Measurements from ENCODE around the gene PDE6A. TPM values are rescaled to one million over a fixed set of nuclear protein-coding genes. Genes with fewer than 3 reads are reported as not detected.

PDE6A gene
- total and polyA plus RNA-seq, 2 experiments from 2014 or later = 3.6 to 3.9 TPM

GRCh38 chr5:149870697-149871096 is 73.9 kb downstream of the PDE6A start:
- Histone ChIP-seq H3K36me3 (replicated peaks; ENCODE audit: insufficient read depth, low read depth) (no peaks in the 10 kb centered on the region), H3K4me2 (no peak overlapping the region), H4K20me1 (ENCODE audit: insufficient read depth, poor library complexity, severe bottlenecking) (no peaks in the 10 kb centered on the region), H3K79me2 (no peaks in the 10 kb centered on the region), H2AFZ (no peak overlapping the region), H3K4me3 (no peak overlapping the region), H3K9me2 (replicated peaks; ENCODE audit: insufficient read depth) (no peaks in the 10 kb centered on the region), H3K9me3 (ENCODE audit: low read depth) (no peaks in the 10 kb centered on the region), H3K4me1 (ENCODE audit: insufficient read depth) (peaks cover 23% of the 10 kb centered on the region), H3K27me3 (no peaks in the 10 kb centered on the region), H3K27ac (peak overlapping the region; percentile 8)
- TF ChIP-seq EZH2phosphoT487 (IDR thresholded peaks at IDR 0.05; ENCODE audit: low read depth, severe bottlenecking, unreplicated experiment) (no peak), EZH2 (IDR thresholded peaks at IDR 0.05; ENCODE audit: borderline replicate concordance) (no peak), CTCF (IDR thresholded peaks at IDR 0.05; ENCODE audit: poor library complexity) (no peak)
- no peak for DNase-seq (ENCODE audit: low spot score)

- Histone ChIP-seq H3K4me3 (no peak overlapping the region), H3K27me3 (no peaks in the 10 kb centered on the region), H3K9me2 (replicated peaks; ENCODE audit: insufficient read depth) (no peaks in the 10 kb centered on the region), H3K4me2 (no peak overlapping the region), H3K79me2 (no peaks in the 10 kb centered on the region), H3K36me3 (replicated peaks; ENCODE audit: insufficient read depth, low read depth) (no peaks in the 10 kb centered on the region), H3K9me3 (ENCODE audit: low read depth) (no peaks in the 10 kb centered on the region), H3K4me1 (ENCODE audit: insufficient read depth) (peaks cover 23% of the 10 kb centered on the region), H3K27ac (peak overlapping the region; percentile 8), H2AFZ (no peak overlapping the region), H4K20me1 (ENCODE audit: insufficient read depth, poor library complexity, severe bottlenecking) (no peaks in the 10 kb centered on the region)
- TF ChIP-seq CTCF (IDR thresholded peaks at IDR 0.05; ENCODE audit: poor library complexity) = no peak
- TF ChIP-seq EZH2 (IDR thresholded peaks at IDR 0.05; ENCODE audit: borderline replicate concordance) = no peak
- no peak for TF ChIP-seq EZH2phosphoT487 (IDR thresholded peaks at IDR 0.05; ENCODE audit: low read depth, severe bottlenecking, unreplicated experiment)
- DNase-seq (ENCODE audit: low spot score) = no peak
- WGBS (ENCODE audit: low lambda C conversion rate, missing lambda C conversion rate) = 67% methylated on average over 1 of the region's 1 CpG
Measured at GRCh38 chr5:149870232-149870631, 74.4 kb downstream of the PDE6A start.

GRCh38 chr5:149869411-149869821 is 75.2 kb downstream of the PDE6A start:
- no peak for TF ChIP-seq CTCF (IDR thresholded peaks at IDR 0.05; ENCODE audit: poor library complexity)
- TF ChIP-seq EZH2phosphoT487 (IDR thresholded peaks at IDR 0.05; ENCODE audit: low read depth, severe bottlenecking, unreplicated experiment) = no peak
- no peak for TF ChIP-seq EZH2 (IDR thresholded peaks at IDR 0.05; ENCODE audit: borderline replicate concordance)
- H3K27me3 ChIP-seq = no peaks in the 10 kb centered on the region

GRCh38 chr5:149865746-149866145 is 78.8 kb downstream of the PDE6A start:
- TF ChIP-seq CTCF (IDR thresholded peaks at IDR 0.05; ENCODE audit: poor library complexity) (no peak), EZH2 (IDR thresholded peaks at IDR 0.05; ENCODE audit: borderline replicate concordance) (no peak), EZH2phosphoT487 (IDR thresholded peaks at IDR 0.05; ENCODE audit: low read depth, severe bottlenecking, unreplicated experiment) (no peak)
- DNase-seq (ENCODE audit: low spot score) = no peak
- H4K20me1 ChIP-seq (ENCODE audit: insufficient read depth, poor library complexity, severe bottlenecking) = no peaks in the 10 kb centered on the region
- H3K4me2 ChIP-seq = no peak overlapping the region
- H3K9me3 ChIP-seq (ENCODE audit: low read depth) = no peaks in the 10 kb centered on the region
- peaks cover under 1% of the 10 kb centered on the region for H3K4me1 ChIP-seq (ENCODE audit: insufficient read depth)
- H3K27ac ChIP-seq = no peak overlapping the region
- H2AFZ ChIP-seq = no peak overlapping the region
- WGBS (ENCODE audit: low lambda C conversion rate, missing lambda C conversion rate) = 98% methylated on average over 4 of the region's 4 CpGs
- H3K36me3 ChIP-seq (replicated peaks; ENCODE audit: insufficient read depth, low read depth) = no peaks in the 10 kb centered on the region
- no peak overlapping the region for H3K4me3 ChIP-seq
- H3K79me2 ChIP-seq = no peaks in the 10 kb centered on the region
- H3K9me2 ChIP-seq (replicated peaks; ENCODE audit: insufficient read depth) = peaks cover 3% of the 10 kb centered on the region
- no peaks in the 10 kb centered on the region for H3K27me3 ChIP-seq

More at GRCh38 chr5:149869411-149869821, 75.2 kb downstream of the PDE6A start:
- DNase-seq (ENCODE audit: low spot score) = no peak
- Histone ChIP-seq H3K4me1 (ENCODE audit: insufficient read depth) (peaks cover 23% of the 10 kb centered on the region), H3K4me3 (no peak overlapping the region), H3K9me3 (ENCODE audit: low read depth) (no peaks in the 10 kb centered on the region), H3K27ac (no peak overlapping the region), H3K36me3 (replicated peaks; ENCODE audit: insufficient read depth, low read depth) (no peaks in the 10 kb centered on the region), H3K9me2 (replicated peaks; ENCODE audit: insufficient read depth) (no peaks in the 10 kb centered on the region), H3K4me2 (no peak overlapping the region), H3K79me2 (no peaks in the 10 kb centered on the region), H2AFZ (no peak overlapping the region), H4K20me1 (ENCODE audit: insufficient read depth, poor library complexity, severe bottlenecking) (no peaks in the 10 kb centered on the region)
- WGBS (ENCODE audit: low lambda C conversion rate, missing lambda C conversion rate) = 67% methylated on average over 5 of the region's 5 CpGs

All from hepatocyte (in vitro differentiated cells).